Astrocyte (in vitro differentiated cells and primary cell): ENCODE measurements around the gene ZNF516. TPM values are rescaled to one million over a fixed set of nuclear protein-coding genes. Genes with fewer than 3 reads are reported as not detected.

Experiments
- DNase-seq: peaks from one replicate; pipeline ENCODE4 v3.0.0-alpha.2; 2010; ENCODE audit warnings: low read depth
- FAIRE-seq: peaks from 2 replicates; lab custom pipeline; 2011; peaks lifted over from hg19 to GRCh38; lab: Jason Lieb, UNC
- H2AFZ ChIP-seq: 2 replicates; pipeline ENCODE4 v1.6.0; 2012; ENCODE audit warnings: low read depth, low read length, inconsistent platforms
- H3K27ac ChIP-seq: 2 replicates; pipeline ENCODE4 v1.5.1; 2011; ENCODE audit warnings: low read depth, low read length, inconsistent platforms
- H3K27me3 ChIP-seq: 2 replicates; pipeline ENCODE4 v1.6.0; 2011; ENCODE audit warnings: low read length, inconsistent platforms; ENCODE audit not compliant: insufficient read depth
- H3K36me3 ChIP-seq: 2 replicates; pipeline ENCODE4 v1.5.1; 2011; ENCODE audit warnings: low read length, inconsistent platforms; ENCODE audit not compliant: insufficient read depth
- H3K4me1 ChIP-seq: 2 replicates; pipeline ENCODE4 v1.5.1; 2011; ENCODE audit warnings: low read length, inconsistent platforms; ENCODE audit not compliant: insufficient read depth
- H3K4me2 ChIP-seq: 2 replicates; pipeline ENCODE4 v1.6.0; 2012; ENCODE audit warnings: low read length, inconsistent platforms
- H3K4me3 ChIP-seq: 2 replicates; pipeline ENCODE4 v1.5.1; 2011; ENCODE audit warnings: low read depth, mild to moderate bottlenecking, low read length, inconsistent platforms; ENCODE audit not compliant: insufficient read depth
- H3K79me2 ChIP-seq: 2 replicates; pipeline ENCODE4 v1.6.0; 2012; ENCODE audit warnings: mild to moderate bottlenecking, low read length, inconsistent platforms; ENCODE audit not compliant: insufficient read depth
- H3K9ac ChIP-seq: 2 replicates; pipeline ENCODE4 v1.6.0; 2012; ENCODE audit warnings: mild to moderate bottlenecking, low read length, inconsistent platforms
- H3K9me3 ChIP-seq: 2 replicates; pipeline ENCODE4 v1.5.1; 2012; ENCODE audit warnings: low read depth, mild to moderate bottlenecking, low read length, inconsistent platforms; ENCODE audit not compliant: insufficient read depth
- H4K20me1 ChIP-seq: 2 replicates; pipeline ENCODE4 v1.6.0; 2012; ENCODE audit warnings: low read length, inconsistent platforms; ENCODE audit not compliant: insufficient read depth
- H3K27ac Mint-ChIP-seq: one replicate; pipeline ENCODE4 v1.8.0; 2021; ENCODE audit warnings: mild to moderate bottlenecking, mixed read lengths; ENCODE audit not compliant: unreplicated experiment
- H3K27me3 Mint-ChIP-seq: one replicate; pipeline ENCODE4 v1.8.0; 2021; ENCODE audit warnings: low read depth, mixed read lengths; ENCODE audit not compliant: unreplicated experiment
- H3K36me3 Mint-ChIP-seq: one replicate; pipeline ENCODE4 v1.8.0; 2021; ENCODE audit warnings: low read depth, mixed read lengths; ENCODE audit not compliant: unreplicated experiment
- H3K4me1 Mint-ChIP-seq: one replicate; pipeline ENCODE4 v1.8.0; 2021; ENCODE audit warnings: low read depth, mixed read lengths; ENCODE audit not compliant: unreplicated experiment
- H3K4me3 Mint-ChIP-seq: one replicate; pipeline ENCODE4 v1.8.0; 2021; ENCODE audit warnings: mild to moderate bottlenecking, moderate library complexity, mixed read lengths; ENCODE audit not compliant: unreplicated experiment
- H3K9me3 Mint-ChIP-seq: one replicate; pipeline ENCODE4 v1.8.0; 2021; ENCODE audit warnings: mild to moderate bottlenecking, mixed read lengths; ENCODE audit not compliant: unreplicated experiment
- EZH2 ChIP-seq: IDR thresholded peaks from 2 replicates; pipeline ENCODE4 v1.6.1; 2012; ENCODE audit warnings: mild to moderate bottlenecking, low read length, inconsistent platforms; ENCODE audit not compliant: insufficient read depth
- total RNA-seq: library from RNA; stranded (reverse); gene quantifications from 2 replicates; pipeline ENCODE4 v1.2.1, GENCODE V29; 2021
- TF ChIP-seq, protein P1 (sequence below): IDR thresholded peaks from 2 replicates; pipeline ENCODE4 v1.5.1; 2011; ENCODE audit warnings: low read depth, mild to moderate bottlenecking, inconsistent platforms, low read length, moderate library complexity; ENCODE audit not compliant: insufficient read depth

The ZNF516 gene
- total RNA-seq, 1 donor from 2014 or later, result 59.8 TPM

GRCh38 chr18:76506974-76507764, 12.1 kb upstream of the ZNF516 start:
- FAIRE-seq (no peak), DNase-seq (no peak)
- H3K4me3 Mint-ChIP-seq, result no peak overlapping the region
- TF ChIP-seq, protein P1, sequence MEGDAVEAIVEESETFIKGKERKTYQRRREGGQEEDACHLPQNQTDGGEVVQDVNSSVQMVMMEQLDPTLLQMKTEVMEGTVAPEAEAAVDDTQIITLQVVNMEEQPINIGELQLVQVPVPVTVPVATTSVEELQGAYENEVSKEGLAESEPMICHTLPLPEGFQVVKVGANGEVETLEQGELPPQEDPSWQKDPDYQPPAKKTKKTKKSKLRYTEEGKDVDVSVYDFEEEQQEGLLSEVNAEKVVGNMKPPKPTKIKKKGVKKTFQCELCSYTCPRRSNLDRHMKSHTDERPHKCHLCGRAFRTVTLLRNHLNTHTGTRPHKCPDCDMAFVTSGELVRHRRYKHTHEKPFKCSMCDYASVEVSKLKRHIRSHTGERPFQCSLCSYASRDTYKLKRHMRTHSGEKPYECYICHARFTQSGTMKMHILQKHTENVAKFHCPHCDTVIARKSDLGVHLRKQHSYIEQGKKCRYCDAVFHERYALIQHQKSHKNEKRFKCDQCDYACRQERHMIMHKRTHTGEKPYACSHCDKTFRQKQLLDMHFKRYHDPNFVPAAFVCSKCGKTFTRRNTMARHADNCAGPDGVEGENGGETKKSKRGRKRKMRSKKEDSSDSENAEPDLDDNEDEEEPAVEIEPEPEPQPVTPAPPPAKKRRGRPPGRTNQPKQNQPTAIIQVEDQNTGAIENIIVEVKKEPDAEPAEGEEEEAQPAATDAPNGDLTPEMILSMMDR, result no peak
- TF ChIP-seq EZH2, result no peak
- no peaks in the 10 kb centered on the region for H3K9me3 ChIP-seq
- no peaks in the 10 kb centered on the region for H3K27me3 Mint-ChIP-seq
- no peaks in the 10 kb centered on the region for H3K9me3 Mint-ChIP-seq
- H3K79me2 ChIP-seq, result no peaks in the 10 kb centered on the region
- H3K36me3 Mint-ChIP-seq, result no peaks in the 10 kb centered on the region
- H3K4me1 Mint-ChIP-seq, result no peaks in the 10 kb centered on the region
- H2AFZ ChIP-seq, result no peak overlapping the region
- H3K27me3 ChIP-seq, result no peaks in the 10 kb centered on the region
- H4K20me1 ChIP-seq, result no peaks in the 10 kb centered on the region
- H3K4me3 ChIP-seq, result no peak overlapping the region
- no peak overlapping the region for H3K27ac ChIP-seq
- no peaks in the 10 kb centered on the region for H3K4me1 ChIP-seq
- no peak overlapping the region for H3K27ac Mint-ChIP-seq
- no peak overlapping the region for H3K9ac ChIP-seq
- H3K36me3 ChIP-seq, result no peaks in the 10 kb centered on the region
- H3K4me2 ChIP-seq, result no peak overlapping the region

GRCh38 chr18:76506395-76506794, 11.4 kb upstream of the ZNF516 start:
- no peaks in the 10 kb centered on the region for H3K27me3 ChIP-seq
- H3K4me1 ChIP-seq, result no peaks in the 10 kb centered on the region
- H3K27me3 Mint-ChIP-seq, result no peaks in the 10 kb centered on the region
- H3K4me1 Mint-ChIP-seq, result no peaks in the 10 kb centered on the region
- H2AFZ ChIP-seq, result no peak overlapping the region
- H4K20me1 ChIP-seq, result no peaks in the 10 kb centered on the region
- no peak overlapping the region for H3K4me3 Mint-ChIP-seq
- no peak overlapping the region for H3K4me2 ChIP-seq
- H3K9me3 Mint-ChIP-seq, result no peaks in the 10 kb centered on the region
- DNase-seq, result no peak
- no peak for FAIRE-seq
- H3K9ac ChIP-seq, result no peak overlapping the region
- no peaks in the 10 kb centered on the region for H3K9me3 ChIP-seq
- no peak overlapping the region for H3K4me3 ChIP-seq
- no peaks in the 10 kb centered on the region for H3K36me3 Mint-ChIP-seq
- no peaks in the 10 kb centered on the region for H3K79me2 ChIP-seq
- H3K36me3 ChIP-seq, result no peaks in the 10 kb centered on the region
- no peak overlapping the region for H3K27ac Mint-ChIP-seq
- TF ChIP-seq EZH2, result no peak
- TF ChIP-seq, protein P1, result no peak
- no peak overlapping the region for H3K27ac ChIP-seq

DNA sequence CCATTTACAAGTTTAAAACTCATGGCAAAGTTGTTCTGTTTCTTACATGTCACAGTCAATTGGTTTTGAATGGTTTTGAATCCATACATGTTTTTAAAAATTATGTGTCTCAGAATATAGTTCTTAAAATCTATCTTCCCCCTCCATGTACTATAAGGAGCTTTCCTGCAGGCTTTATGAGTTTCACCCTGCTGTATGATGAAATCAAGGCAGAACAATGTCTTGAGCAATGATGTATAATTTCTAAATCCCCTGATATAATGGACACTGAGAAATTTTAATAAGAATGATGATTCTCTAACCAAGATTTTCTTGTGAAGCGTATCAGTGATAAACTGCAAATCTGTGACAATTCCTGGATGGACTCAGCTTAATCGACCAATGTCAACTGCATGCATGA, 10.6 kb upstream of the ZNF516 start:
- H3K9me3 Mint-ChIP-seq, result no peaks in the 10 kb centered on the region
- H3K4me1 Mint-ChIP-seq, result no peaks in the 10 kb centered on the region
- no peaks in the 10 kb centered on the region for H4K20me1 ChIP-seq
- DNase-seq (no peak), FAIRE-seq (no peak)
- H3K27me3 Mint-ChIP-seq, result no peaks in the 10 kb centered on the region
- H3K4me3 Mint-ChIP-seq, result no peak overlapping the region
- H3K4me2 ChIP-seq, result no peak overlapping the region
- no peak overlapping the region for H2AFZ ChIP-seq
- H3K36me3 ChIP-seq, result no peaks in the 10 kb centered on the region
- no peak overlapping the region for H3K4me3 ChIP-seq
- H3K27ac ChIP-seq, result no peak overlapping the region
- TF ChIP-seq, protein P1, result no peak
- no peak for TF ChIP-seq EZH2
- H3K27me3 ChIP-seq, result no peaks in the 10 kb centered on the region
- H3K4me1 ChIP-seq, result no peaks in the 10 kb centered on the region
- H3K79me2 ChIP-seq, result no peaks in the 10 kb centered on the region
- no peak overlapping the region for H3K9ac ChIP-seq
- no peak overlapping the region for H3K27ac Mint-ChIP-seq
- no peaks in the 10 kb centered on the region for H3K9me3 ChIP-seq
- no peaks in the 10 kb centered on the region for H3K36me3 Mint-ChIP-seq
